Glutamatergic neuron (in vitro differentiated cells): ENCODE data around the gene NDUFS2. TPM values are rescaled to one million over a fixed set of nuclear protein-coding genes. Genes with fewer than 3 reads are reported as not detected.
A peak's percentile ranks its signal among the peaks of the same experiment; 100 is the strongest.

Experiments
- DNase-seq: peaks from one replicate; pipeline ENCODE4 v3.0.0; 2022
- H3K27ac Mint-ChIP-seq: one replicate; pipeline ENCODE4 v1.8.0; 2020; ENCODE audit warnings: mild to moderate bottlenecking, mixed read lengths, inconsistent platforms; ENCODE audit not compliant: unreplicated experiment
- H3K27me3 Mint-ChIP-seq: one replicate; pipeline ENCODE4 v1.8.0; 2020; ENCODE audit warnings: mild to moderate bottlenecking, moderate library complexity, mixed read lengths, inconsistent platforms; ENCODE audit not compliant: unreplicated experiment
- H3K36me3 Mint-ChIP-seq: one replicate; pipeline ENCODE4 v1.8.0; 2020; ENCODE audit warnings: mild to moderate bottlenecking, mixed read lengths, inconsistent platforms; ENCODE audit not compliant: unreplicated experiment
- H3K4me1 Mint-ChIP-seq: one replicate; pipeline ENCODE4 v1.8.0; 2020; ENCODE audit warnings: mild to moderate bottlenecking, low read depth, mixed read lengths, inconsistent platforms; ENCODE audit not compliant: unreplicated experiment
- H3K4me3 Mint-ChIP-seq: one replicate; pipeline ENCODE4 v1.8.0; 2020; ENCODE audit warnings: mild to moderate bottlenecking, mixed read lengths, inconsistent platforms; ENCODE audit not compliant: unreplicated experiment
- H3K9me3 Mint-ChIP-seq: one replicate; pipeline ENCODE4 v1.8.0; 2020; ENCODE audit warnings: mild to moderate bottlenecking, moderate library complexity, mixed read lengths, inconsistent platforms; ENCODE audit not compliant: unreplicated experiment
- CTCF ChIP-seq: fragments of 200-600 bp; sonication (generic); IDR thresholded peaks from one replicate; pipeline ENCODE4 v1.5.0; 2021; ENCODE audit not compliant: partially characterized antibody, unreplicated experiment
- total RNA-seq: library from RNA; stranded (reverse); fragmentation: NEBNext Ultra II Directional; extraction: Animal tissue kit (Norgen Biotek cat#: 25700); gene quantifications from one replicate; pipeline ENCODE4 v1.2.1, GENCODE V29; 2021; ENCODE audit not compliant: unreplicated experiment

Gene NDUFS2
- total RNA-seq, 1 donor from 2014 or later: 112 TPM

- H3K27ac Mint-ChIP-seq: no peak overlapping the region
- TF ChIP-seq CTCF: no peak
- peaks cover 24% of the 10 kb centered on the region for H3K4me1 Mint-ChIP-seq
- H3K9me3 Mint-ChIP-seq: peaks cover 4% of the 10 kb centered on the region
- peak overlapping the region; percentile 76 for H3K4me3 Mint-ChIP-seq
- no peaks in the 10 kb centered on the region for H3K36me3 Mint-ChIP-seq
- H3K27me3 Mint-ChIP-seq: peaks cover 8% of the 10 kb centered on the region
- DNase-seq: no peak
Observed at GRCh38 chr1:161196521-161197451, 5.4 kb upstream of the NDUFS2 start.

DNA sequence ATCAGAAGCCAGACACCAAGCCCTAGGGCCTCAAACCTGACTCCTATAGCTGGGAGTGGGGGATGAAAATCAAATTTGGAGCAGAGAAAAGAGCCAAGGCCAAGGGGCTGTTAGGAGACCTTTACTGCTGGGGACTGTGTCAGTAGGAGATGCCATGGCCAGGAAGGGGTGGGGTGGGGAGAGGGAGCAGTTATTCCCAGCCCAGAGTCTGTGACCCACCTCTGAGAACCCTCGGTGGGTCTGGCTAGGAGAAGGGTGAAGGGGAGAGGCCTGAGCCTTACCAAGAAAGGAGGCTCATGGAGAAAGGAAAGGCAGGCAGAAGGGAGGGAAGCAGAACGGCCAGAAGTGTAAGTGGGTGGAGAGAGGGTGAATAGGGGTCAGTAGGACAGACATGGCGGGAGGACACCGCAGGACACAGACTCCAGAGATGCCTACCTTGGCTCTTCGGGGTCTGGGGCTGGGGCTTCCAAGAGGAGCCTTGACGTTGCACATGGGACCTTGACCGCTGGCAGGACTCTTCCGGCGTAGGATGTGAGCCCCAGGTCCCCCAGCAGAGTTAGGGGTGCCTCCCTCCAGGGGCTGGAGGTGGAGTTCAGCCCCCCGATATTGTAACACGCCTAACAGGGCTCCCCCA is 4.5 kb upstream of the NDUFS2 start:
- Mint-ChIP-seq H3K4me3 (peak overlapping the region; percentile 82), H3K27ac (no peak overlapping the region), H3K4me1 (peaks cover 20% of the 10 kb centered on the region), H3K36me3 (no peaks in the 10 kb centered on the region), H3K9me3 (peaks cover 6% of the 10 kb centered on the region), H3K27me3 (peaks cover 4% of the 10 kb centered on the region)
- no peak for DNase-seq
- TF ChIP-seq CTCF: no peak

DNA sequence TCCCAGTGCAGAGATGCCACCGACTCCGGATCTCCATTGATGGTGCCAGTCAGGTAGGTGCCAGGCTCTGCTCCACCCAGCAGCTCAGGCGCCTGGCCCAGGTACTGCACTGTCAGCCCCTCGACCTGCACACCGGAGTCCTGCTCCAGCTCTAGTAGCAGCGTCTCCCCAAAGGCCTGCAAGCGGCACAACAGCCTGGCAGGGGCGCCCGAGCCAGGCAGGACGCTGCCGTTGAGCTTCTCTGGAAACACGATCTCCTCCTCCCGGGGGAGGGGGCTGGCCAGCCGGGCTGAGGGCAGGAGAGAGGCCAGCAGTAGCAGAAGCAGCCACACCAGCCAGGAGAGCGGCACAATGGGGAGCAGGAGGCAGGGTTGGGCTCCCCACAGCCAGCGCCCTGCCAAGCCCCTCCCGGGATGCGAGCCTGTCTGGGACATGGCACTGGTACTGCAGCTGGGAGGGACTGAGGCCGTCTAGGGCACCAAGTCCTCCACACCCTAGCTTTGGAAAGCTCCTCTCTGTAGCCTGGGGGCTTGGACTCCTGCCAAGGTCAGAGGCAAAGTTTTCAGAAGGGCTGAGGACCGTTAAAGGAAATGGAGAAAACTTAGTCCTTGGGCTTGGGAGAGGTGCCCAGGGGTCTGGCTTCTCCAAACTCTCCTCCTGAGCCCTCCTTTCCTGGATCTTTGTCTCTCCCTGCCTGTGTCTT is 3.8 kb upstream of the NDUFS2 start:
- Mint-ChIP-seq H3K36me3 (no peaks in the 10 kb centered on the region), H3K27ac (peak overlapping the region; percentile 86), H3K4me1 (peaks cover 19% of the 10 kb centered on the region), H3K27me3 (peaks cover 4% of the 10 kb centered on the region), H3K4me3 (peak overlapping the region; percentile 82), H3K9me3 (peaks cover 6% of the 10 kb centered on the region)
- no peak for TF ChIP-seq CTCF
- peak; percentile 74 for DNase-seq

DNA sequence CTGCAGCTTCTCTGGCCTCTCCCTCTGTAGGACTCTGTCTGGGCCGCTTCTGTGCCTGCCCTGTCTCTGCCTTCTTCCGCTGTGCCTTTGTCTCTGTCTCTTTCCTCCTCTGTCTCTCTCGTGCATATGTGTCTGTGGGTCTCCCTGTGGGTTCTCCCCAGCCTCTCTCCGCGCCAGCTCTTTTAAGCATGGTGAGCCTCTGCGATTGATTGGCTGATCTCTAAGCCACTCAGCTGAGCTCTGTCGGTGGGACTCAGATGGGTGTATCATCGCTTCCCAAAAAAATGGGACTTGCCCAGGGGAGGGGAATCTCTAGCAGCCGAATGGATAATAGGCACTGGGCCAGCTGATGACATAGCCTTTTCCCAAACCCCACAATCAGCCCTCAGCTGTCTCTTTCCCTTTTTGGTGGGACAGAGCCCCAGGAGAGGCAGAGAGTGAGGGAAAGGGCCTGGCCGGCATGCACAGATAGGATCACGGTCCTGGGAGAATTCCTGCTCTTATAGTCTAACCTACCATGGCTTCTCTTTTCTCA is 3.2 kb upstream of the NDUFS2 start, which contains the start of gene ADAMTS4:
ADAMTS4 (minus strand) TSS at position 158 of the 535 bp plus-strand sequence. CDS start 427 bp downstream, outside the sequence.
- peaks cover 19% of the 10 kb centered on the region for H3K4me1 Mint-ChIP-seq
- TF ChIP-seq CTCF: no peak
- DNase-seq: peak; percentile 39
- H3K4me3 Mint-ChIP-seq: peak within 1 kb of the TSS; percentile 82
- H3K9me3 Mint-ChIP-seq: peaks cover 6% of the 10 kb centered on the region
- H3K27ac Mint-ChIP-seq: peak within 1 kb of the TSS; percentile 86
- H3K36me3 Mint-ChIP-seq: peaks cover under 1% of the 10 kb centered on the region
- peaks cover 6% of the 10 kb centered on the region for H3K27me3 Mint-ChIP-seq
